SW 1271 (cell line): Measurements from ENCODE around the gene FARS2.
"Not testable (repeated sequence)": the region's sequence is repeated elsewhere in the genome, so short reads cannot be mapped to it uniquely, and the experiment has no call there.

Experiments
- DNase-seq, 2 experiments: peaks; one replicate each; lab custom pipeline; 2025; lab: John Stamatoyannopoulos, UW

FARS2 gene

DNA sequence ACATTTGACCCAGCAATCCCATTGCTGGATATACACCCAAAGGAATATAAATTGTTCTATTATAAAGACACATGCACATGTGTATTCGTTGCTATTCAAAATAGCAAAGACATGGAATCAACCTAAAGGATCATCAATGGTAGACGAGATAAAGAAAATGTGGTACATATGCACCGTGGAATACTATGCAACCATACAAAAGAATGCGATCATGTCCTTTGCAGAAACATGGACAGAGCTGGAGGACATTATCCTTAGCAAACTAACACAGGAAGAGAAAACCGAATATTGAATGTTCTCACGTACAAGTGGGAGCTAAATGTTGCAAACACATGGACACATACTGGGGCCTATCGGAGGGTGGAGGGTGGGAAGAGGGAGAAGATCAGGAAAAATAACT is 405.4 kb downstream of the FARS2 start:
- DNase-seq, result no peak

GRCh38 chr6:5667737-5668136 is 406.4 kb downstream of the FARS2 start:
- no peak for DNase-seq

DNA sequence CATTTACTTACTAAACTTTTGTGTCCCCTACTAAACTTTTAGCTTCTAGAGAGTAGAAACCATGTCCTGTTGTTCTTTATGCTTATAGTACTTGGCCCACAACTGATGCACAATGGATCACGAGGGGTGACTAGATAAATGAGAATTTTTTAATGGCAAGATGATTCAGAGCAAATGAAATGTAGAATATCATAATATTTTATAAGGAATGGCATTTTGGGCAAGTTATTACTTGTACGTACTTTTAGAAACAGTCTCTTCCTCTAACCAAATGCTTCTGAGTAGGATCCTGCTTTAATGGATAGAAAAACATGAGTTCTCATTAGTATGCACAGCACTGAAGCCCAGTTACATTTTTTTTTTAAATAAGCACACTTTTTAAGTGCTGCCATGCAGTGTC is 409.1 kb downstream of the FARS2 start:
- DNase-seq, result no peak

DNA sequence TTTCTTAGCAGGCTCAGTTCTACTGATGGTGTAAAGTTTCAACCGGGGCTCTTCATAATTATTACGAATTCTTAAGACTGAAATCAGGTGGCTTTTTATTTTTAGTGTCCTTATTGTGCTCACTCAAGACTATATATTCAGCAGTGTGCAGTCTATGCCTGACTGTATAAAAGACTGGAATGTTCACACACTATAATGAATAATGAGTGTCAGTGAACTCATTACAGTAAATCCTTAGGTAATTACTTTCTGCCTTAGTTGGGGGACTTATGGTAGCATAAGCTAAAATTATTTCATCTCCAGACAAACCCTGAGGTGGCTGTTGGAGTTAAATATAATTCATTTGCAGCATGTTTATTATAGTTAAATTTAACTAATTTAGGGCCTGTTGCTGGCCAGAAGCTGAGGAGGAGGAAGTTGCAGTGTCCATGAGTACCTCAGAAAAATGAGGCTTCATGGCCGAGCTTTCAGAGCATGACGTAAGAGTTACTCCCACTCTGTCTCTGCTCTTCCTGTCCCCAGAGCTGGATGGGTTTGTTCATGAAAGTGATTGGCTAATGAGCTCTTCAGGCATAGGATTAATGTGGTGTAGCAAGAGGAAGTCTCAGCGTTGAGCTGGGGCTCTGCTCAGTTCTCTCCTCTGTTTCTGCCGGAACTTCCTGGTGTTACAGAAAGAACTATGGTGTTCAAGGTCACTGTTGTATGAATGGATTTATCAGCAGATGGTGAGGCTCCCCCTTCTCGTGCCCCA is 409.7 kb downstream of the FARS2 start:
- DNase-seq, result no peak

GRCh38 chr6:5671601-5672559 is 410.6 kb downstream of the FARS2 start:
- no peak for DNase-seq

DNA sequence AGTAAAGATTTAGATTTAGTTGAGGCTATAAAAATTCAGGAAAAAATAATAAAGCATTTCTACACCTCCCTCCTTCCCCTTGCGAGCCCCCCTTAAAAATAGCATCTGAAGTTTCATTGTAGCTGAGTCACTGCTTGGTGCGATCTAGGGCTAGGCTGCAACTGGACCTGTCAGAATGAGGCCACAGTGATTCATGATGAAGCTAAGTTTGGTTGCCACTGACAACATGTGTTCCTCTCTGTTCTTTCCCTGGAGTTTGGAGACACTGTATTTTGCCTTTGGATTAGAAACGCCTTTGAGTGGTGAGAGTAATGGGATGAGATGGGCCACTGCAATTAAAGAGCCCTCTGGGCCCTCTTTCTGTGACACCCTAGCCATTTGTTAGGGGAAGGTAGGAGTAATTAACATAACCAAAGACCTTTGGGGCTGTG is 411.3 kb downstream of the FARS2 start:
- DNase-seq, result no peak

DNA sequence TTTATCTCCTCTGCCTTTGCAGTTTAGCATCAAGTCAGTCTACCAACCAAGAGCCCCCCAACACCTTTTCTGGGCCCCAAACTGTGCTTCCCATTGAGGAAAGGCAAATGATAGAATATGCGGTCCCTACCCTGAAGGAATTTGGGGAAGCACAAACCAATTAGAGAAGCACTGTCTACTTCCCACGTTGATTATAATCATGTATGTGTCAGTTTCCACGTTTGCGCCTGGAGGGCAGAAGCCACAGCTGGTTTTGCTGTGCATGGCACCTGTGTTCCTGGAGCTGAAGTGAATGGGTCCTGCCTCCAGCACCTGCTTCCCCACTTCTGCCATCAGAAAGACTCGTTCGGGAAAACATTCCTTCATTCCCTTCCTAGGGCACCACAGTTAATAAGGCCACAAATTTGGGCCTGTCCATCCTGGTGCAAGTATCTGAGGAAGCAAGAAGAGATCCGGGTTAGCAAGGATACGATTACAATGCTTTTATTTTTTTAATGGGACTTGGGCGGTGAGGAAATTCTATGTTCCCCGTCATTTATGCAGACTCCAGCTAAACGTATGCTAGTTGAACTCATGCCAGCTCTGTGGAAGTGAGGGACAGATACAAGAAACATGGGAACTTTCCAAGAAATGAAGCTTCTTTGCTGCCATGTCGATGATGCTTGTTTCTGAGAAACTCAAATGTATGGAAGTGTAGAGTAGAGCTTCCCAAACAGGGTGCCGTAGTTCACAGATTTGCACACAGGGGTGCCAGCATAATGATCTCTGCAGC is 411.9 kb downstream of the FARS2 start:
- DNase-seq, result no peak

- no peak for DNase-seq
These were observed 412.8 kb downstream of the FARS2 start for GRCh38 chr6:5674141-5674540.

DNA sequence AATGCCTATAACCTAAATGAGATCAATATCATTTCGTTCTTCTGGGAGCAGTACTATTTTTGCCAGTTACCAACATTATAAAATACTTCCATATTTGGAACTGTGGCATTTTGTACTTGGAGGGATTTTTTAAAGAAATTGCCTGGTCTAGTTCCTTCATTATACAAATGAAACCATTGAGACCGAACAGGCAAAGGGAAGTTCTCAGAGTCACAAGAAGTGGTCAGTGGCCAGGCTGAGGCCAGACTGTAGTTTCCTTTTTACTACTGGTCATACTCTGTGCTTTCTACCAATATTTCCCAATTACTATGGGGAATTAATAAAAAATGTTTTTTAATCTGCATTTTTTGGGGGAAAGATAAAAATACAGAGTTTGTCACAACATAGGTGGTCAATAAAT is 413.4 kb downstream of the FARS2 start:
- DNase-seq, result no peak

GRCh38 chr6:5676701-5677100 is 415.4 kb downstream of the FARS2 start:
- no peak for DNase-seq

DNA sequence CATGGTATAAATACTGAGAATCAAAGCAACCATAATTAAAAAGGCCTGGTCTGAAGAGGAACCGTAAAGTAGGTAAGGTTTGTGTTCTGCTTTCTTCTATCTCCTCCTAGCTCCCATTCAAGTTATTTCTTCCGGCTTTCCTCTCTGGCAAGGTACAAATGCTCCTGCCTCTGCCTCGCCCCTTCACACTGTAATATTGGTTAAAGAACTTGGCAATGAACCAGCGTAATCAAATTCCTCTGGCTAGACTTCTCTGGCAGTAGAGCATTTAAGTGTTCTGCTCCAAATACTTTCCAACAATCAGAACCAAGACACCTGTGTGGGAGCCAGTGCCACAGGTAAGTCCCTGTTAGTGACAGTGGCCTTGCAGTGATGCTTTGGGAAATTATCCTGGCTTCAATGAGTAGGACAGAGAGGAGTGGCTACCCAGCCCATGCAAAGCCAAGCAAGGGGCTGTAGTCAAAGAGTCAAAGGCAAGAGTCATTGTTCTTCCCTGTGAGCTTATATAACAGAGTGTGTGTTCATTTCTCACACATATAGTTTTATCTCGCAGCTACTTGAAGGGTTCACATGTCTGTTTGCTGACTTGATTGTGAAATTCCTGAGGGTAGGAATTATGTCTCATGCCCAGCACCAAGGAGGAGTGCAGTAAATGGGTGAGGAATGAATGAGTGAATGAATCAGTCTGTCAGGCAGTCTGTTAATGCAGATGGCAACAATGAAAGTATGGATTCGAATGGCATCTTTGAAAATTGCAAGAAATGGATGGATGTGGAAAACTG is 416.1 kb downstream of the FARS2 start:
- DNase-seq, result no peak

DNA sequence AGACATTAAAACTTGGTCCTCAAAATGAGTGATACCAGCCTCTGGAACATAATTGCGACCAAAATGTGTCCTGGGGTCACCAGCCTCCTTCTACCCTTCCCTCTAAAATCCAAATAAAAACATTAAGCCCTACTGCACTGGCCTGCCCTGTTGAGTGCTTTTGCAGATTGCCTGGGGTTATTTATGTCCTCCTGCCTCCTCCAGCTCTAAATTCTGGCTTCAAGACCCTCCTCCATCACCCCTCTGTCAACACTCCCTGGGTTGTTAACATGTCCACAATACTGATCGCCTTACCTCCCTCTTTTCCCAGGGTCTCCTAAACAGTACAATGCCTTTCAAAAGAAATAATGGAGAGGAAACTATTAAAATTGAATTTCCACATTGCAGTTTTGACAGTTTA is 418.0 kb downstream of the FARS2 start:
- no peak for DNase-seq

- no peak for DNase-seq
These were observed 418.4 kb downstream of the FARS2 start for GRCh38 chr6:5679691-5680090.

DNA sequence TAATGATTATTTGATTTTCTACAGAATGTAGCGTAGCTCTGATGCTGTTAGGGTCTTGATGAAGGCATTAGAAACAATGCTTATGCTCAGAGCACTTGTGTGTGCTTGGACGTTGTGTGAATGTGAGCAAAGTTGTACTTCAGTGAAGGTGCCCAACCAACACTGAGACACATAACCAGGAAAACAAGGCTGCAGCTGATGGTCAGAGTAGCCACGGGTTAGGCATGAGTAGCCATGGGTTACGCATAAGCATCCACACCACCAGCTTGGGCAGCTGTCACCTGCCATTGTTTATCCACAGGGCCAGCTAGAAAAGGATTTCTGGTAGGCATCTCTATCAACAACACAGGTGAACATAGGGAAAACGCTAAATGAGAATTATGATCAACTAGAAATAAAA is 418.8 kb downstream of the FARS2 start:
- DNase-seq, result no peak

DNA sequence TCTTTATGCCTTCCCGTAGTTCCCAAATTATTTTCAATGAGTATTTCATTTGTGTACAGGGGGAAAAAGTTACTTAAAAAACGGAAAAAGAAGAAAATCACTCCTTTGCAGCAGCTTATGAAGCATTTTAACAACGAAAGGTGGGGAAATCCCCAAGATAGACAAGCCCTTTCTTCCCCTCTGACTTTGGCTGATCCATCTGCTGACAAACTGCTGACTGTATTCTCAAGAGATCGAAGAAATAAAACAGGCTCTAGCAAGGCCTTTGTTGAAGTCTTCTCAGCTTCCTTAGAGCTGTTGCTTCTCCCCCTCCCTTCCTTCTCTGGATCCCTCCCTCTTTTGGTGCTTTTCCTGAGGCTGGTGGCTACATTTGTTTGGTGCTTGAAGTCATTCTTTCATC is 420.2 kb downstream of the FARS2 start:
- no peak for DNase-seq

- DNase-seq, result no peak
These were observed 421.2 kb downstream of the FARS2 start for GRCh38 chr6:5682530-5682929.

DNA sequence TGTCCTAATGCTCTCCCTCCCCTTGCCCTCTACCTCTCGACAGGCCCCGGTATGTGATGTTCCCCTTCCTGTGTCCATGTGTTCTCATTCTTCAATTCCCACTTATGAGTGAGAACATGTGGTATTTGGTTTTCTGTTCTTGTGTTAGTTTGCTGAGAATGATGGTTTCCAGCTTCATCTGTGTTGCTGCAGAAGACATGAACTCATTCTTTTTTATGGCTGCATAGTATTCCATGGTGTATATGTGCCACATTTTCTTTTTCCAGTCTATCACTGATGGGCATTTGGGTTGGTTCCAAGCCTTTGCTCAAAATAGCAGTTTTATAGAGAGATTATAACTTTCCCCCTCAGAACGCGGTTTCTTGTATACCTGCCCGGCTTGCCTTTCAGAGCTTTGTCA is 422.4 kb downstream of the FARS2 start:
- DNase-seq, result not testable (repeated sequence)

DNA sequence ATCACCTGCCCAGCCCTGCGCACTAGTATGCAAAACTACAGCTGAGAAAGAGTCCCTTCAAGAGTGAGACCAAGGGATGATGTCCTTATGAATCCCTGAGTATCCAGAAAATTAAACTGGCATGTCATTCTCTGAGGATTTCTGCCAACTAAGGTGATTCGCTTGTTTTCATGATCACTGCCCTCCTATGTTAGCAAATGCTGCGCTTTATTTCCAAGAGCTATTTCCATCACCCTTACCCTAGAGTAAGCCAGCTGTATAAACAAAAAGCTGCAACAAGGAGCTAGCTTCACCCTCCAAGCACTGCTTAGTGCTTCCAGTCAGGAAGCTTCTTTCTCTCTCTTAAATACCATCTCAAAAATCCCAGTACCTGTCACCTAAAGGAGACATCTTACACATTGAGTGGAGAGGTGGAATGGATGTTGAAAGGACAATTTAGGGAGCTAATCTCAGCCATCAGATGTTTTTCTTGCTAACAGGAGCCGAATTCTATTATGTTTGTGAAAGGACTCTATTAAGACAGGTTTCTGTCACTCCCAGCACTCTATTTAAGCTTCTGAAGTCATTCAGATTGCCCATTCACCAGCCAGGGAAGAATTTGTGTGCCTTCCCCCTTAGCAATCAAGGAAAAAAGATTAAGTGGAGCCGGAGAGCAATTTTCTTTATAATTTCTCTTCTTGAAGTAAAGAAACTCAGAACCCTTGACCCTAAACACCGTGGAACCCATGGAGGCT is 423.2 kb downstream of the FARS2 start:
- no peak for DNase-seq

- no peak for DNase-seq
These were observed 432.2 kb downstream of the FARS2 start for GRCh38 chr6:5693225-5694145.
